GM21786 (cell line): ENCODE data around the gene ULK4.
"Not testable (repeated sequence)": the region's sequence is repeated elsewhere in the genome, so short reads cannot be mapped to it uniquely, and the experiment has no call there.

Source experiments
- ATAC-seq: cut with Tn5 transposase; IDR thresholded peaks from one replicate; pipeline ENCODE4 v1.9.1; 2021; ENCODE audit not compliant: unreplicated experiment

ULK4 gene

DNA sequence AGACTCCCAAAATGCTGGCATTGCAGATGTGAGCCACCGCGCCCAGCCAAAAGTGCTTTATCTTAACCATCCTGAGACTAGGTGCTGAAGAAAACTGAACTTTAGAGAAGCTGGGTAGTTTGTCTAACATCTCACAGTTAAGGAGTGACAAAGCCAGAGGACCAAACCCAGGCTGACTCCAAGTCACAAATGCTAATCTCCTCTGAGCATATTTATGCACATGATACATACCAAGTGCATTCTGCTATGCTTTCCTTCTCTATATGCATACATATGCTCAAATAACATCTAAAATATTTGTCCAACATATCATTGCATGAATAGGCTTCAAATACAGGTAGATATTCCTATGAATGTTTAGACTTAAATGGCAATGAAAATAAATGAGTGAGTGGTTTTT lies 505.7 kb downstream of the ULK4 start:
- no peak for ATAC-seq

DNA sequence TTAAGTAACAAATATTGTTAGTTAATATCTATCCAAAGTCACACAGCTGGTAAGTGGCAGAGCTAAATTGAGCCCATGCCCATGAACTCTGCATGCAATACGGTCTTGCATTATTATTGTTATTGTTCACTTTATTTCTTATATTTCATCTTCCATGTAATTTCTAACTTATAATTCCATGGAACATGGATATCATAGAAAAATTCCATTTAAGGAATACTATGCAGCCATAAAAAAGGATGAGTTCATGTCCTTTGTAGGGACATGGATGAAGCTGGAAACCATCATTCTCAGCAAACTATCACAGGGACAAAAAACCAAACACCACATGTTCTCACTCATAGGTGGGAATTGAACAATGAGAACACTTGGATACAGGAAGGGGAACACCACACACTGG lies 508.3 kb downstream of the ULK4 start:
- ATAC-seq, result not testable (repeated sequence)

DNA sequence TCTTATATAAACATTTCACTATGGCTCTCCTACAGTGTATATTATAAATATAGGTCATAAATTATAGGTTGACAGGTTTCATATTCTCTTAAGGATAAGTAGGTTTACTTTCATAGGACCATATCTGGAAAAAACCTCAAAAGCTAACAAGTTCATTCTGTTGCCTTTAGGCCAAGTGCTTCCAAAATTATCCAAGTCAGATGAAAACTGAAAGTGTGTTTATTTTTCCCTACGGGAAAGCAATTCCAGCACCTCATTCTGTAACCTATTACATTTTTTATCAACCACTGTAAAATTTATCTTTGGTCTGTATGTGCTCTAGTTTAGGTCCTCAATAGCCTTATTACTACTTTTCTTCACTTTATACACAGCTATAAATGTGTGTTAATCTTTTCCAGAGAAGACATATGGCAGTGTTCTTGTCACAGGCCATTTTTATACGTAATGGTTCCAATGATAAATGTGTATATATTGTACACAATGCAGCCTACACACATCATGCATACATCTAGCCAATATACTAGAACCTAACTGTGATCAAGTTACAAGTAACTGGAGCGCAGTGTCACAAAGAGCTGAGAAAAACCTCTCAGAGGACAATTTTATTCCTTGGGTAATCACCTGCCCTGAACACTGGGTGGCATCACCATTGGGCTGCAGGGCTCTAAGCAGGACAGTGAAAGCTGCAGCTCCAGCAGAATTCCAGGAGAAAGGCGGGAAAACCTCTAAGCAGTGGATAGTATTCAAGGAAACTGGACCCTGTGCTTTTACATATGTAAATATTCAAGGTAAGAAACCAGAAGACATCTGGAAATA lies 511.3 kb downstream of the ULK4 start:
- no peak for ATAC-seq

DNA sequence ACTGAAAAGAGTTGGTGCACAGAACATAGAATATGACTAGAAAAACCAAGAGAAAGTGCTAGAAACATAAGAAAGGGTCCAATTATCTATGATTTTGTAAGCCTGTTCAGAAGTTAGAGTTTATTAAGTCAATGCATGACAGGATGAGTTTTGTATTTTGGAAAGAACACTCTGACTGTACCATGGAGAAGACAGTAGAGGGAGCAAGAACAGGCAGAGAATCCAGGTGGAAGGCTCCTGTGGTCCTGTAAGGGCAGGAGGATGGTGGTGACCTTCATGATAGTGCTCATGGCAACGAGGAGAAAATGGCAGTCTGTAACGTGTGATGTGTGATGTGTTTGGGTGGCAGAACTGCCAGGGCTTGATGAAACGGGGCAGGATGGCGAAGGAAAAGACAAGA lies 513.5 kb downstream of the ULK4 start:
- no peak for ATAC-seq

DNA sequence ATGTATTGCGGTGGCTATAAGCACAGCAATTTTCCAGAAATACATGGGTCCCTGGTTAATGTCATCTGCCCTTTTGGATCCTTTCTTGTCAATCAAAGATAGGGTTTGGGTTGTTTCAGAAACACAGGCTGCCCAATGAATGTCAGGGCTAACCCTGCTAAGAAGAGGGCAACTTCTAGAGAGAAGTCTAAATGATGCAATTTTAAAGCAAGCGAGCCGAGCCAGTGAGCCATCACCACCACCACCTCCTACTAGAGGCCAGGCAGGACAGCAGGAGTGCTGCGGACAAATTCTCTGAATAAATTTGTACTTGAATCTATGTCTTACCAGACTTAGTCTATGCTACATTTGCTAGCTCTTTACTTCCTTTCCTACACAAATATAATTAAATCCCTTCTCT lies 514.2 kb downstream of the ULK4 start:
- ATAC-seq, result no peak

DNA sequence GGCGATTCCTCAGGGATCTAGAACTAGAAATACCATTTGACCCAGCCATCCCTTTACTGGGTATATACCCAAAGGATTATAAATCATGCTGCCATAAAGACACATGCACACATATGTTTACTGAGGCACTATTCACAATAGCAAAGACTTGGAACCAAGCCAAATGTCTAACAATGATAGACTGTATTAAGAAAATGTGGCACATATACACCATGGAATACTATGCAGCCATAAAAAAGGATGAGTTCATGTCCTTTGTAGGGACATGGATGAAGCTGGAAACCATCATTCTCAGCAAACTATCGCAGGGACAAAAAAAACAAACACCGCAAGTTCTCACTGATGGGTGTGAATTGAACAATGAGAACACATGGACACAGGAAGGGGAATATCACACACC lies 515.6 kb downstream of the ULK4 start:
- not testable (repeated sequence) for ATAC-seq

DNA sequence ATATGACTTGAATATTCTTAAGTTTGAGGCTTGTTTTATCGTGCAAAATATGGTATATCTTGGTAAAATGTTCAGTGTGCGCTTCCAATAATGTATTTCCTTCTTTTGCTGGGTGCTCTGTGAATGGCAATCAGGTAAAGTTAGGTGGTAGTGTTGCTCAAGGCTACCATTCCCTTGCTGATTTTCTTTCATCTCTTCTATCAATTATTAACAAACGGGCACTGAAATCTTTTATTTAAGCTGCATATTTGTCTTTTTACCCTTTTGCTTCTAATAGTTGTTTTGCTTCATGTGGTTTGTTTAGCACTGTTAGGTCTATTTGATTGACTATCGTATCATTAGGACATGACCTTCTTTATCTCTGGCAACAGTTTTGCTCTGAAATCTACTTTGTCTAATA lies 520.3 kb downstream of the ULK4 start:
- ATAC-seq, result no peak

DNA sequence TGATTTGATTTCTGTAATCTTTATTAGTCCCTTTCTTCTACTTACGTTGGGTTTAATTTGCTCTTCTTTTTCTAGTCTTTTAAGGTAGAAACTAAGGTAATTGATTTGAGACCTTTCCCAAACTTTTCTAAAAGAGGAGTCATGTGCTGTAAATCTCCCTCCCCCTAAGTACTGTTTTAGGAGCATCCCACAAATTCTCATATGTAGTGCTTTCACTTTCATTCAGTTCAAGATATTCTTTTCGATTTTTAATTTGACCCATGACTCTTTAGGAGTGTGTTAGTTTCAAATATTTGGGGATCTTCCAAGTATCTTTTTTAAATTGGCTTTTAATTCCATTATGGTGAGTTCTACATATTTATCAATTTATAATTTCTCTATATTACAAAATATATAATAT lies 520.8 kb downstream of the ULK4 start:
- no peak for ATAC-seq

DNA sequence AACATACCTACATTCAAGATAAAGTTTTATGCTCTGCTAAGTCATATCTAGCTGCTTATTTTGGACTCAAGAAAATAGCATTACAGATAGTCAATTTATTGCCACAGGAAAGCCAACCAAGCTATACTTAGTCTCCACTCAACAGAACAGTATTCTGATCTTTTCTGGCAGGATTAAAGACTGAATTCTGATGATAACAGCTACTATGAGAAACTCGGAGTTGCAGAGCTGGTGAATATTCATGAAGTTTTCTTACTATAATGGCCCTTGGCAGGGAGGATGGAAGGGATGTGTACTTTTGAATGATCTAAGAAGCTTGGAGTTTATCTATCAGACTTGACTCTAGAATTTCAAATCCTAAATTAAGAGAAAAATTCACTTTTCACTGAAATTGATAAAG lies 524.9 kb downstream of the ULK4 start:
- no peak for ATAC-seq

DNA sequence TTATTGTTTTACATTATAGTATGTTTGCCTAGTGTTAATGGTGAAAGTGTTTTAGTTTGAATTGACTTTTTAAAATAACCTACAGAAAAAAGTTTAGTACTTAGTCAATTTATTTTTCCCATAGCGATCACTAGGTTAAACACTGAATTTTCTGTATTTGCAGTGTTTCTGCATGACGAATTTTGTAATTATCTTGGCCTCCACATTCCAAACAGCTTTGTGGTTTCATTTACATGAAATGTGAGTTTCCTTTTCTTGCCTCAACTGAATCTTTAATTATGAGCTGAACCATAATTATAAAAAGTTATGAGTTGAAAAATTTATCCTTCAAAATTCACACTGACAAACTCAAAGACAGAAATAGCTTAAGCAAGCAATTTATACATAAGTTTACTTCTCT lies 527.1 kb downstream of the ULK4 start:
- no peak for ATAC-seq

DNA sequence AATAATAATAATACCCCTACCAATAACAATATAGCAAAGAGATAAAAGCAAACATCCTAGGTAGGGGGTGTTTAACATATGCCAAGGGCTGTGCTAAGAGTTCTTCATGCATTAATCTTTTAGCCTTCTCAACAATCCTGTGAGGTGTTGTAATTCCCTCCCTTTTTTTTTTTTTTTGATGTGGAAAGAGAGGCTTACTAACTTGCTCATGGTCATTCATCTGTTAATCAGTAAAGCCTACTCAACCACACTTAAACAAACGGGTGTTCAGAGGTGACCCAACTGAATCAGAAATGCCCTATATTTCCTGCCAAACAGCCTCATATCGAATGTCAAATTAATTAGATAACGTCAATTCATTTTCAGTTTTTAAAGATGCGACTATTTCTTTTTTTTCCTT lies 530.5 kb downstream of the ULK4 start:
- no peak for ATAC-seq

DNA sequence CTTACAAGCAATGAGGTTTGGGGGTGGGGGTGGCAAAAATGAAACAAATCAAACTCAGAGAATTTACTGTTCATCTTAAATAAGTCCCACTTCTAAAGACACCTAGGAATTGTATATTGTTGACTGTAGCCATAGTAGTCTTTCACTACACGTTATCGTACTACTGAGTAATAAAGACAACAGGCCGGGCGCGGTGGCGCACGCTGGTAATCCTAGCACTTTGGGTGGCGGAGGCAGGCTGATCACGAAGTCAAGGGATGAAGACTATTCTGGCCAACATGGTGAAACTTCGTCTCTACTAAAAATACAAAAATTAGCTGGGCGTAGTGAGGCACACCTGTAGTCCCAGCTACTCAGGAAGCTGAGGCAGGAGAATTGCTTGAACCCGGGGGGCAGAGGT lies 531.0 kb downstream of the ULK4 start:
- no peak for ATAC-seq

DNA sequence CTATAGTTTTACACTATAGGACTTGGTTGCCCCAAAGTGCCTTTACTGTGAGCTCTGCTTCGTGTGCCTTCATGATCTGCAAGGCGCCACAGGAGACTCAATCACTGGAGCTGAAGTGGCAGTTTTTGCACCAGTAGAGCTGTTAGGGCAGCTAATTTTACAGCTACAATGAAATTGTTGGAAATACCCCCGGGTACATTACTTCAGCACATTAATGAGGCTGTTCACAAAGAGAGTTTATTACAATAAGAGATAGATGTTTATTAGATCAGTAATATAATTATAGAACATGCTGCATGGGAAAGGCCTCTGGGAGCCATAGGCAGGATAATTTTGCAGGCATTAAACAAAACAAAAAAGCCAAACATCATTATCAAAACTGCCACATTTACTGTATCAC lies 531.5 kb downstream of the ULK4 start:
- no peak for ATAC-seq

DNA sequence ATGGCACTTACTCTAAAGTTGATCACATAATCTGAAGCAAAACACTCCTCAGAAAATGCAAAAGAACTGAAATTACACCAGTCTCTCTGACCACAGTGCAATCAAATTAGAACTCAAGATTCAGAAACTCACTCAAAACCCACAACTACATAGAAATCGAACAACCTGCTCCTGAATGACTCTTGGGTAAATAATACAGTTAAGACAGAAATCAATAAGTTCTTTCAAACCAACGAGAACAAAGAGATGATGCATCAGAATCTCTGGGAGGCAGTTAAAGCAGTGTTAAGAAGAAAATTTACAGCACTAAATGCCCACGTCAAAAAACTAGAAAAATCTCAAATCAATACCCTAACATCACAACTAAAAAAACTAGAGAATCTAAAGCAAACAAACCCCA lies 535.4 kb downstream of the ULK4 start:
- ATAC-seq, result no peak

DNA sequence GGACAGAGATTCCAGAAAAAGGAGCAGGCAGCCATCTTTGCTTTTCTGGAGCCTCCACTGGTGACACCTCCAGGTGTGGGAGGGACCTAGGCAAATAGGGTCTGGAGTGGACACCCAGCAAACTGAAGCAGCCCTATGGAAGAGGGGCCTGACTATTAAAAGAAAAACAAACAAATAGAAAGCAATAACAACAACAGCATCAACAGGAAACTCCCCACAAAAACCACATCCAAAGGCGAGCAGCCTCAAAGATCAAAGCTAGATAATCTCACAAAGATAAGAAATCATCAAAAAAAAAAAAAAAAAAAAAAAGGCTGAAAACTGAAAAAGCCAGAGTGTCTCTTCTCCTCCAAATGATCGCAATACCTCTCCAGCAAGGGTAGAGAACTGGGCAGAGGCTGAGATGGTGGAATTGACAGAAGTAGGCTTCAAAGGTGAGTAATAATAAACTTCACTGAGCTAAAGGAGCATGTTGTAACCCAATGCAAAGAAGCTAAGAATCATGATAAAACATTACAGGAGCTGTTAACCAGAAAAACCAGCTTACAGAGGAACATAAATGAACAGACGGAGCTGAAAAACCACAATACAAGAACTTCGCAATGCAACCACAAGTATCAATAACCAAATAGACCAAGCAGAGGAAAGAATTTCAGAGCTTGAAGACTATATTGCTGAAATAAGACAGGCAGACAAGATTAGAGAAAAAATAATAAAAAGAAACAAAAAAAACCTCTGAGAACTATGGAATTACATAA lies 537.2 kb downstream of the ULK4 start:
- no peak for ATAC-seq

DNA sequence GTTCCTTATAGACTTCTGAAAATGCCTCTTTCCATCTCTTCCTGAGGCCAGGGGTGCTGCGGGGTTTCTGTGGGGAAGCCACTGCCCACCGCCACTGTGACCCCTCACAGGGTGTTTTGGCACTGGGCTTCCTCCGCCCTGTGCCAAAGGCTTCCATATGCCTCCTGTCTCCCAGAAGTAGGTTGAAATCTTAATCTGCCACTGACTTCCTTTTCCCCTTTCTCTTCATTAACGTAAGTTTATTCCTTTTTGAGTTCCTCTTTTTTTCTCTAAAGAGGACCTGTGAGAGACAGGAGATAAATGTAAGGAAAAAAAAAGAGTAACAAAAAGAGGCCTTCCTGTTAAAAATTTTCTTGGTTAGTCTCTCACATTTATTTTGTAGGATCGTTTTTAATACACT lies 542.1 kb downstream of the ULK4 start:
- no peak for ATAC-seq

DNA sequence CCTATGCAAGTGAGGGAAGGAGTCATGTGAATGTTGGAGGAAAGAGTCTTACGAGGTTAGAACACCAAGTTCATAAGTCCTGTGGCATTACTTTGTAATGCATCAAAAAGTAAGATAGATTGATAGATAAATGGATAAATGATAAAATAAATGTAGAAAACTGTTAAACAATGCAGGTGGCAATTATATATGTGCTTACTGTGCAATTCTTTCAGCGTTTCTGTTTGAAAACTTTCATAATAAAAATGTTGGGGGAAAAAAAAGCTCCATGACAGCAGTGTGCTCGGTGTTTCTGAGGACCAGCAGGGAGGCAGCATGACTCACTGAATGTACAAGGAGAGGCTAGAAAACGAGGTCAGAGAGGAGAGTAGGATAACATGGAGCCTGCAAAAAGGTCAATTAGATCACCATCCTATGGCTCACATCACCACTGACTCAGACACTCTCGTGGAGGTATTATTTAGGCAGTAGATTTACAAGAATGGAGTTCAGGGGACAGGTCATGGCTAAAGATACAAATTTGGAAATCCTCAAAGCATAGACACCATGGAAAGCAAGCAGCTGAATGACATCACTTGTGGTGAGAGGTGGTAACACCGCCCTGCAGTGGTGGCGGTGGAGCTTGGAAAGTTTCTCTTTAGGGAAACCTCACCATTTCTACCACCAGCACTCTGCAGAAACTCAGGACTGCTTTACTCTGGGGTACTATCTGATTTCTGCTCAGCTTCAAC lies 542.8 kb downstream of the ULK4 start:
- ATAC-seq, result no peak

DNA sequence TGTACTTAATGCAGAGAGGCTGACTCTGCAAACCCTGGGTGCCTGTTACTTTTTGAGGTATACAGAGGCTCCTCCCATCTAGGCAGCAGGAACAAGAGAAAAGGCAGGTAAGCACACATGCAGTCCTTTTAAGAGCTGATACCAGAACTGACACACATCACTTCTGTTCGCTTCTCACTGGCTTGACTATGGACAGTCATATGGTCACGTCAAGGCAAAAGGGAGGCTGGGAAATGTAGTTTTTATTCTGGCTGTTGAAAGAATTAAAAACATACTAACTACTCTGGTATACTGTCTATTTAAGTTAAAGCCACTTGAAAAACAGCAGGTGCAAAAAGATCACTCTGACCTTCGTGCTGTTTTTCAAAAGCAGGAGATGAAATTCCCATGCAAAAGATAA lies 544.3 kb downstream of the ULK4 start:
- no peak for ATAC-seq

DNA sequence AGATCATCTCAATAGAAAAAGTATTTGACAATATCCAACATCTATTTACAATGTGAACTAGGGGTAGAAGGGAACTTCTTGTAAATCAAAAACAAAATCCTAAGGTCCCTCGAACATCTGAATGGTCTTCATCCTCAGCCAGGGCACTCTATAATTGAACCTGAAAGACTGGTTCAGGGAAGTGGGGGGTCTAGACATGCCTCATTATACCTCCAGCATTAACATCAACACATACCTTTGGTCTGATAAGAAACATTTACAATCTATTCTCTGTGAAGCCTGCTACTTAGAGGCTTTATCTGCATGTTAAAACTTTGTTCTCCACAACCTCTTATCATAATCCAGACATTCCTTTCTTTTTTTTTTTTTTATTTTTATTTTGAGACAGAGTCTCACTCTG lies 550.8 kb downstream of the ULK4 start:
- no peak for ATAC-seq

DNA sequence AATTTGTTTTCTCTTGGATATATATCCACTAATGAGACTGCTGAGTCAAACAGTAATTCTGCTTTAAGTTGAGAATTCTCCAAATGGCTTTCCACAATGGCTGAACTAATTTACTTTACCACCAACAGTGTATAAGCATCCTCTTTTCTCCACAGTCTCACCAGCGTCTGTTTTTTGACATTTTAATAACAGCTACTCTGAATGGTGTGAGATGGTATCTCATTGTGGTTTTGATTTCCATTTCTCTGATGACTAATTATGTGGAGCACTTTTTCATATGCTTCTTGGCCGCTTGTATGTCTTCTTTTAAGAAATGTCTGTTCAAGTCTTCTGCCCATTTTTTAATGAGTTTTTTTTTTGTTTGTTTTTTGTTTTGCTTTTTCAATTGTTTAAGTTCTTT lies 556.4 kb downstream of the ULK4 start:
- no peak for ATAC-seq

DNA sequence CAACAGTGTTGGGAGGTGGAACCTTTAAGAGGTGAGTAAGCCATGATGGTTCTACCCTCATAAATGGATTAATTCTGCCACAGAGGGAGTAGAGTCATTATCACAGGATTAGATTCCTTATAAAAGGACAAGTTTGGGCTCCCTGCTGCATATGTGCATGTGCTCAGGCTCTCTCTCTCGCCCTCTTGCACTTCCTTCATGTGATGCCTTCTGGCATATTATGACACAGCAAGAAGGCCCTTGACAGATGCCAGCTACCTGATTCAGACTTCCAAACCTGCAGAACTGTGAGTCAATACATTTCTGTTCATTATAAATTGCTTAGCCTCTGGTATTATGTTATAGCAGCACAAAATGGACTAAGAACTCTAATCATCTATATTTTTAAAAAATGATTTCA lies 557.3 kb downstream of the ULK4 start:
- no peak for ATAC-seq

DNA sequence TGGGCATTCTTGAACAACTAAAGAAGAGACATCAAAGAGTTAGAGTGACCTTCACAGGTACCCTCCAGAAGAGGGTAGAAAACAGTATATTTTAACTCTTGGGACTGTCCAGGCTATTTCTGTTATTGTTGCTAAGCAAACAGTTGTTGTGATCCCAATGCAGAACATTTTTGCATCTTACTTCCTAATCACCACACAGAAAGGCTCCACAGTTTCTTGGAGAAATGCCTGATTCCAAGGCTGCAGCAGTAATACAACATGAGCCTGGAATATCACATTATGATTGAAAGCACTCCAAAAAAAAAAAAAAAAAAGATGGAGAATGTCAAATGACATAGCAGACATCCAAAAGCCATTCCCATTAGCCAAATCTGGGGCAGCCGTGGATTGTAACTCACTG lies 567.0 kb downstream of the ULK4 start:
- ATAC-seq, result no peak
